Osteoblast (primary cell): Measurements from ENCODE around the gene TF. TPM values are rescaled to one million over a fixed set of nuclear protein-coding genes. Genes with fewer than 3 reads are reported as not detected.

Experiments
- DNase-seq: peaks from one replicate; pipeline ENCODE4 v3.0.0; 2011; ENCODE audit warnings: low spot score, mixed read lengths; ENCODE audit not compliant: insufficient read length; ENCODE audit errors: missing footprints
- H2AFZ ChIP-seq: 2 replicates; pipeline ENCODE4 v1.6.0; 2011; ENCODE audit warnings: mild to moderate bottlenecking, low read length
- H3K27ac ChIP-seq: 2 replicates; pipeline ENCODE4 v1.5.1; 2011; ENCODE audit warnings: mild to moderate bottlenecking, low read depth, low read length, moderate library complexity
- H3K27me3 ChIP-seq: 2 replicates; pipeline ENCODE4 v1.6.0; 2012; ENCODE audit warnings: mild to moderate bottlenecking, control low read depth, inconsistent platforms, low read length, moderate library complexity; ENCODE audit not compliant: insufficient read depth
- H3K36me3 ChIP-seq: 2 replicates; pipeline ENCODE4 v1.5.1; 2011; ENCODE audit warnings: mild to moderate bottlenecking, low read length, control low read depth, moderate library complexity; ENCODE audit not compliant: insufficient read depth
- H3K4me1 ChIP-seq: 2 replicates; pipeline ENCODE4 v1.5.1; 2011; ENCODE audit warnings: mild to moderate bottlenecking, low read length, control low read depth, moderate library complexity; ENCODE audit not compliant: insufficient read depth
- H3K4me2 ChIP-seq: 2 replicates; pipeline ENCODE4 v1.6.0; 2011; ENCODE audit warnings: mild to moderate bottlenecking, low read length; ENCODE audit not compliant: insufficient read depth
- H3K4me3 ChIP-seq: fragments of 200-600 bp; sonication (generic); 3 replicates; pipeline ENCODE4 v1.5.1; 2012; ENCODE audit warnings: mild to moderate bottlenecking, low read length, inconsistent platforms; ENCODE audit not compliant: insufficient read depth
- H3K79me2 ChIP-seq: 2 replicates; pipeline ENCODE4 v1.6.0; 2012; ENCODE audit warnings: mild to moderate bottlenecking, low read length, control low read depth, inconsistent platforms; ENCODE audit not compliant: insufficient read depth
- H3K9me3 ChIP-seq: 2 replicates; pipeline ENCODE4 v1.5.1; 2011; ENCODE audit warnings: low read depth, low read length, control low read depth
- H4K20me1 ChIP-seq: 2 replicates; pipeline ENCODE4 v1.6.0; 2012; ENCODE audit warnings: mild to moderate bottlenecking, low read length, control low read depth; ENCODE audit not compliant: insufficient read depth
- CTCF ChIP-seq: IDR thresholded peaks from 2 replicates; pipeline ENCODE4 v1.5.1; 2011; ENCODE audit warnings: mild to moderate bottlenecking, low read depth, low read length, moderate library complexity; ENCODE audit errors: extremely low read depth
- total RNA-seq: library from RNA; depleted of rRNA; stranded (reverse); fragments of >200 nt; gene quantifications from 2 replicates; pipeline ENCODE4 v1.2.3, GENCODE V29; 2012

Gene TF
- total RNA-seq, 1 donor: 0.36 TPM

- Histone ChIP-seq H3K27me3 (no peaks in the 10 kb centered on the region), H3K36me3 (no peaks in the 10 kb centered on the region), H3K4me1 (no peaks in the 10 kb centered on the region), H3K9me3 (no peaks in the 10 kb centered on the region), H3K79me2 (no peaks in the 10 kb centered on the region), H4K20me1 (no peaks in the 10 kb centered on the region), H2AFZ (no peak overlapping the region), H3K4me3 (no peak overlapping the region), H3K27ac (no peak overlapping the region), H3K4me2 (no peak overlapping the region)
- no peak for DNase-seq
- TF ChIP-seq CTCF: no peak
Observed at GRCh38 chr3:133734305-133734704, 11.9 kb upstream of the TF start.

- Histone ChIP-seq H3K9me3 (no peaks in the 10 kb centered on the region), H3K27ac (no peak overlapping the region), H3K79me2 (no peaks in the 10 kb centered on the region), H3K27me3 (peaks cover 36% of the 10 kb centered on the region), H3K4me1 (peaks cover 4% of the 10 kb centered on the region), H4K20me1 (no peaks in the 10 kb centered on the region), H3K36me3 (no peaks in the 10 kb centered on the region), H3K4me3 (peak overlapping the region; percentile 17), H3K4me2 (peak overlapping the region; percentile 66), H2AFZ (peak overlapping the region; percentile 39)
- peak; percentile 85 for DNase-seq
- no peak for TF ChIP-seq CTCF
Observed at GRCh38 chr3:133742351-133743091, 3.7 kb upstream of the TF start.

GRCh38 chr3:133744241-133744640 lies 2.0 kb upstream of the TF start:
- Histone ChIP-seq H3K4me1 (peaks cover 4% of the 10 kb centered on the region), H3K36me3 (no peaks in the 10 kb centered on the region), H3K27me3 (peaks cover 36% of the 10 kb centered on the region), H3K4me2 (no peak overlapping the region), H3K9me3 (no peaks in the 10 kb centered on the region), H2AFZ (no peak overlapping the region), H3K27ac (no peak overlapping the region), H4K20me1 (no peaks in the 10 kb centered on the region), H3K4me3 (no peak overlapping the region), H3K79me2 (no peaks in the 10 kb centered on the region)
- no peak for TF ChIP-seq CTCF
- no peak for DNase-seq

GRCh38 chr3:133745108-133745507 lies 1.1 kb upstream of the TF start:
- Histone ChIP-seq H3K4me3 (no peak overlapping the region), H4K20me1 (no peaks in the 10 kb centered on the region), H3K4me1 (peaks cover 4% of the 10 kb centered on the region), H3K79me2 (no peaks in the 10 kb centered on the region), H3K36me3 (no peaks in the 10 kb centered on the region), H3K27ac (no peak overlapping the region), H2AFZ (no peak overlapping the region), H3K4me2 (no peak overlapping the region), H3K9me3 (no peaks in the 10 kb centered on the region), H3K27me3 (peaks cover 36% of the 10 kb centered on the region)
- TF ChIP-seq CTCF: no peak
- no peak for DNase-seq
